Muscle of leg (tissue), 11 donors: Measurements from ENCODE around the gene SPINK9. TPM values are rescaled to one million over a fixed set of nuclear protein-coding genes. Genes with fewer than 3 reads are reported as not detected.
"Not testable (repeated sequence)": the region's sequence is repeated elsewhere in the genome, so short reads cannot be mapped to it uniquely, and the experiment has no call there.

ENCODE experiments used
- DNase-seq: peaks from one replicate; pipeline ENCODE4 v3.0.0; 2013
- H3K27ac ChIP-seq: one replicate; pipeline ENCODE4 v1.5.1; 2013; ENCODE audit warnings: mild to moderate bottlenecking, low read length, control low read depth
- H3K27me3 ChIP-seq: one replicate; pipeline ENCODE4 v1.6.1; 2013; ENCODE audit warnings: low read length; ENCODE audit not compliant: control insufficient read depth, insufficient read depth
- H3K36me3 ChIP-seq: one replicate; pipeline ENCODE4 v1.6.1; 2013; ENCODE audit warnings: low read length; ENCODE audit not compliant: control insufficient read depth, insufficient read depth
- H3K4me1 ChIP-seq: one replicate; pipeline ENCODE4 v1.6.1; 2013; ENCODE audit warnings: low read length; ENCODE audit not compliant: control insufficient read depth, insufficient read depth
- H3K4me3 ChIP-seq: one replicate; pipeline ENCODE4 v1.5.1; 2013; ENCODE audit warnings: low read length, control low read depth
- H3K9me3 ChIP-seq: replicated peaks from 2 replicates; pipeline ENCODE4 v1.6.1; 2013; ENCODE audit warnings: low read depth, low read length; ENCODE audit not compliant: control insufficient read depth
- WGBS: methylation state at CpG from one replicate; pipeline ENCODE4 v1.1.5; 2013; ENCODE audit warnings: missing lambda C conversion rate; ENCODE audit not compliant: insufficient coverage; 5-methylcytosine and 5-hydroxymethylcytosine counted together
- polyA plus RNA-seq, 8 donors: library from polyadenylated mRNA; unstranded; fragments of 120-200 nt; gene quantifications; one replicate each; pipeline versions ENCODE4 v1.2.1 to v1.2.3, GENCODE V29; 2013; ENCODE audit warnings: inconsistent platforms in 1 of 8, low replicate concordance in 1 of 8; ENCODE audit not compliant: insufficient read length in 8 of 8, insufficient read depth in 1 of 8
- total RNA-seq: library from RNA; stranded (reverse); fragments of 120-200 nt; gene quantifications from one replicate; pipeline ENCODE4 v1.2.4, GENCODE V29; 2013

SPINK9 gene
- total and polyA plus RNA-seq, 9 donors = 0.18 TPM; not detected in 8

- H3K4me1 ChIP-seq, H3K27ac ChIP-seq, H3K27me3 ChIP-seq, DNase-seq, H3K9me3 ChIP-seq, H3K36me3 ChIP-seq: not testable (repeated sequence)
- 50% methylated on average over 31 of the region's 42 CpGs for WGBS
- H3K4me3 ChIP-seq = peak overlapping the region; percentile 15
Measured at GRCh38 chr5:148320011-148320963, 15.1 kb upstream of the SPINK9 start.

GRCh38 chr5:148333262-148333849 lies 2.0 kb upstream of the SPINK9 start:
- no peaks in the 10 kb centered on the region for H3K4me1 ChIP-seq
- H3K4me3 ChIP-seq = no peak overlapping the region
- no peaks in the 10 kb centered on the region for H3K36me3 ChIP-seq
- WGBS = no CpG with 5 or more reads among the region's 4 CpGs
- no peaks in the 10 kb centered on the region for H3K27me3 ChIP-seq
- DNase-seq = no peak
- peaks cover 4% of the 10 kb centered on the region for H3K9me3 ChIP-seq
- no peak overlapping the region for H3K27ac ChIP-seq

- no CpG with 5 or more reads among the region's 3 CpGs for WGBS
- no peaks in the 10 kb centered on the region for H3K9me3 ChIP-seq
- no peaks in the 10 kb centered on the region for H3K27me3 ChIP-seq
- H3K27ac ChIP-seq = no peak overlapping the region
- H3K36me3 ChIP-seq = no peaks in the 10 kb centered on the region
- DNase-seq = peak; percentile 18
- no peaks in the 10 kb centered on the region for H3K4me1 ChIP-seq
- H3K4me3 ChIP-seq = no peak overlapping the region
Measured at GRCh38 chr5:148336704-148337435, 1.5 kb downstream of the SPINK9 start.

GRCh38 chr5:148342371-148343045 lies 7.1 kb downstream of the SPINK9 start:
- WGBS = no CpG with 5 or more reads among the region's 2 CpGs
- no peaks in the 10 kb centered on the region for H3K4me1 ChIP-seq
- no peak for DNase-seq

GRCh38 chr5:148343046-148343407 lies 7.7 kb downstream of the SPINK9 start:
- 72% methylated on average over 2 of the region's 2 CpGs for WGBS
- Histone ChIP-seq H3K27ac (no peak overlapping the region), H3K4me1 (no peaks in the 10 kb centered on the region), H3K36me3 (no peaks in the 10 kb centered on the region), H3K4me3 (no peak overlapping the region), H3K27me3 (no peaks in the 10 kb centered on the region), H3K9me3 (no peaks in the 10 kb centered on the region)
- DNase-seq = no peak

More at GRCh38 chr5:148342371-148343045, 7.1 kb downstream of the SPINK9 start:
- H3K4me3 ChIP-seq = no peak overlapping the region
- no peaks in the 10 kb centered on the region for H3K36me3 ChIP-seq
- H3K27me3 ChIP-seq = no peaks in the 10 kb centered on the region
- H3K27ac ChIP-seq = no peak overlapping the region
- no peaks in the 10 kb centered on the region for H3K9me3 ChIP-seq

- no CpG with 5 or more reads among the region's 7 CpGs for WGBS
- H3K4me3 ChIP-seq = no peak overlapping the region
- H3K36me3 ChIP-seq = no peaks in the 10 kb centered on the region
- H3K4me1 ChIP-seq = no peaks in the 10 kb centered on the region
- DNase-seq = no peak
- H3K9me3 ChIP-seq = no peaks in the 10 kb centered on the region
- no peak overlapping the region for H3K27ac ChIP-seq
- H3K27me3 ChIP-seq = no peaks in the 10 kb centered on the region
Measured at GRCh38 chr5:148343603-148344487, 8.5 kb downstream of the SPINK9 start.

- Histone ChIP-seq H3K27me3 (no peaks in the 10 kb centered on the region), H3K27ac (no peak overlapping the region), H3K36me3 (no peaks in the 10 kb centered on the region), H3K9me3 (no peaks in the 10 kb centered on the region), H3K4me1 (no peaks in the 10 kb centered on the region), H3K4me3 (no peak overlapping the region)
- WGBS = no CpG with 5 or more reads among the region's 1 CpG
- DNase-seq = no peak
Measured at GRCh38 chr5:148347706-148348105, 12.3 kb downstream of the SPINK9 start.

- DNase-seq = no peak
- H3K9me3 ChIP-seq = no peaks in the 10 kb centered on the region
- no peak overlapping the region for H3K27ac ChIP-seq
- H3K27me3 ChIP-seq = no peaks in the 10 kb centered on the region
- no peaks in the 10 kb centered on the region for H3K4me1 ChIP-seq
- no peak overlapping the region for H3K4me3 ChIP-seq
- no peaks in the 10 kb centered on the region for H3K36me3 ChIP-seq
- no CpG with 5 or more reads among the region's 1 CpG for WGBS
Measured at GRCh38 chr5:148352696-148353095, 17.3 kb downstream of the SPINK9 start.

- Histone ChIP-seq H3K27me3 (no peaks in the 10 kb centered on the region), H3K9me3 (no peaks in the 10 kb centered on the region), H3K4me3 (no peak overlapping the region), H3K36me3 (no peaks in the 10 kb centered on the region), H3K27ac (no peak overlapping the region), H3K4me1 (no peaks in the 10 kb centered on the region)
- DNase-seq = no peak
- WGBS = no CpG with 5 or more reads among the region's 2 CpGs
Measured at GRCh38 chr5:148353634-148354033, 18.3 kb downstream of the SPINK9 start.
